Lung (tissue), 12 donors: ENCODE measurements around the gene VRK2. TPM values are rescaled to one million over a fixed set of nuclear protein-coding genes. Genes with fewer than 3 reads are reported as not detected.
"Not testable (repeated sequence)": the region's sequence is repeated elsewhere in the genome, so short reads cannot be mapped to it uniquely, and the experiment has no call there.

Experiments used
- ATAC-seq: fragments of 200-7000 bp; cut with Tn5 transposase; one replicate; pipeline ENCODE4 v1.9.1; 2020; ENCODE audit warnings: moderate number of reproducible peaks; ENCODE audit not compliant: insufficient read depth, low FRiP score
- DNase-seq, 3 donors: peaks; one replicate each; pipeline ENCODE4 v3.0.0-alpha.2; 2013 to 2017
- H3K27ac ChIP-seq, 2 donors: one replicate each; pipeline ENCODE4 v1.5.1; 2013; ENCODE audit warnings: mild to moderate bottlenecking in 2 of 2, moderate library complexity in 2 of 2, control low read depth in 1 of 2, inconsistent platforms in 1 of 2, low read depth in 1 of 2, low read length in 1 of 2
- H3K27me3 ChIP-seq, 3 donors: one replicate each; pipeline ENCODE4 v1.5.1; 2013; ENCODE audit warnings: low read length in 2 of 3; ENCODE audit not compliant: control insufficient read depth in 3 of 3, insufficient read depth in 3 of 3
- H3K36me3 ChIP-seq, 4 donors: one replicate each; pipeline ENCODE4 v1.5.1; 2013; ENCODE audit warnings: low read length in 4 of 4, mild to moderate bottlenecking in 1 of 4, moderate library complexity in 1 of 4; ENCODE audit not compliant: control insufficient read depth in 4 of 4, insufficient read depth in 4 of 4
- H3K4me1 ChIP-seq, 5 donors: one replicate each; pipeline ENCODE4 v1.5.1; 2013; ENCODE audit warnings: low read length in 5 of 5, mild to moderate bottlenecking in 2 of 5, moderate library complexity in 1 of 5; ENCODE audit not compliant: control insufficient read depth in 5 of 5, insufficient read depth in 5 of 5
- H3K4me3 ChIP-seq: one replicate; pipeline ENCODE4 v1.5.1; 2013; ENCODE audit warnings: mild to moderate bottlenecking, control low read depth, moderate library complexity
- H3K9ac ChIP-seq, 2 donors: one replicate each; pipeline ENCODE4 v1.5.1; 2013; ENCODE audit warnings: low read length in 2 of 2, control low read depth in 1 of 2; ENCODE audit not compliant: insufficient read depth in 1 of 2
- H3K9me3 ChIP-seq, 4 donors: one replicate each; pipeline ENCODE4 v1.5.1; 2013; ENCODE audit warnings: low read length in 3 of 4, mild to moderate bottlenecking in 1 of 4, moderate library complexity in 1 of 4; ENCODE audit not compliant: control insufficient read depth in 4 of 4, insufficient read depth in 3 of 4
- WGBS, 2 donors: extraction: QIAGEN DNeasy Blood & Tissue Kit; methylation state at CpG; one replicate each; pipeline ENCODE4 v1.1.7; 2013; 5-methylcytosine and 5-hydroxymethylcytosine counted together
- polyA plus RNA-seq, 2 donors: library from polyadenylated mRNA; stranded (reverse); fragments of 200-250 nt; gene quantifications; one replicate each; pipeline ENCODE4 v1.2.1, GENCODE V29; 2013
- total RNA-seq, 2 donors: library from RNA; depleted of rRNA in 1 of 2; stranded (reverse); fragments of >200 nt in 1 of 2; gene quantifications; one replicate each; pipeline ENCODE4 v1.2.1, GENCODE V29; 2014 to 2021
- TF ChIP-seq, protein P1 (sequence below): IDR thresholded peaks from 2 replicates; pipeline ENCODE4 v1.5.1; 2012; ENCODE audit warnings: mild to moderate bottlenecking; ENCODE audit errors: control extremely low read depth, extremely low read depth
- donor health status: control.
- donor health status: control.
- donor health status: Bipolar disorder and iron deficiency.
- donor health status: healthy.
- donor health status: DM: yes; HTN: yes; CAD: no.

The VRK2 gene
- total and polyA plus RNA-seq, 4 donors: 11.2 to 25.4 (median 14.7) TPM

DNA sequence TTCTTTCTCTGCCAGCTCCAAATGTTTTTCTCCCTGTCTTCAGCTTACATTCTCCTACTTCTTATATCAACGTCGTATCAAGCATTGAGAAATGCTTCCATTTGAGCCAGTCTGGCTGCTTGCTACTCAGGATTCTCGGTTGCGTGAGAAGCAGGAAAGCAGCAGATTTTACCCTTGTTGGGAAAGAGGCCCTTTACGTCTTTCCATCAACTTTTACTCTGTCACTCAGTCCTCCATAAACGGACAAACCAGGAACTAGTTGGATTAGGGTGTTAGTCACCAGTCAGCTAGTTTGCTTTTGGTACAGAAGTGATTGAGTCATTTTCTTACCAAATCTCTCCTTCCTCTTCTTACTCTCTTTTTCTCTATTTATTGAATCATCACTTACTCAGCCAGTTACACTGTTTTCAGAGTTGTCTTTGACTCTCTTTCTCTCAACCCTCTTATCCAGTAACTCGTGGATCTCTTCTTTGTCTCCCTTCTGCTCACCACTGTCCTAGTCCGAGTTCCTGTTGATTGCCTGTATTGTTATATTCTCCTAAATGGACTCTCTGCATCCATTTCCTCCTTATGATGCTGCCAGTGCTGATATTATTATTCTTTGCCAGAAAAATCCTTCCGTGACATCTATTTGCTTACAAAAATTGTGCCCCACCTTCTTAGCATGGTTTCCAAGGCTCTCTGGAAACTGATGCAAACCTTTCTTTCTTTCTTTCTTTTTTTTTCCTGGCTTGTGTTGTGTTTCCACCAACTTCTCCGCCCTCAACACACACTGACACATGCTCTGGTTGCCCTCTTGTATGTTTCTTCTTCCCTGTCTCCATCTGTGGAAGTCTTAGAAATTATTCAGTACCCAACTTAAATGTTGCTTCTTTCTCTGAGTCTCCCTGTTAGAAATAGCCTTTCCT is 61.5 kb downstream of the VRK2 start:
- Histone ChIP-seq H3K9ac (no peak overlapping the region), H3K27me3 (no peaks in the 10 kb centered on the region), H3K9me3 (peaks cover 0 to 3% (median 0%) of the 10 kb centered on the region in 4 donors), H3K4me1 (no peaks in the 10 kb centered on the region), H3K4me3 (no peak overlapping the region), H3K36me3 (peaks cover 0 to 2% (median 0%) of the 10 kb centered on the region in 4 donors), H3K27ac (no peak overlapping the region)
- TF ChIP-seq, protein P1, sequence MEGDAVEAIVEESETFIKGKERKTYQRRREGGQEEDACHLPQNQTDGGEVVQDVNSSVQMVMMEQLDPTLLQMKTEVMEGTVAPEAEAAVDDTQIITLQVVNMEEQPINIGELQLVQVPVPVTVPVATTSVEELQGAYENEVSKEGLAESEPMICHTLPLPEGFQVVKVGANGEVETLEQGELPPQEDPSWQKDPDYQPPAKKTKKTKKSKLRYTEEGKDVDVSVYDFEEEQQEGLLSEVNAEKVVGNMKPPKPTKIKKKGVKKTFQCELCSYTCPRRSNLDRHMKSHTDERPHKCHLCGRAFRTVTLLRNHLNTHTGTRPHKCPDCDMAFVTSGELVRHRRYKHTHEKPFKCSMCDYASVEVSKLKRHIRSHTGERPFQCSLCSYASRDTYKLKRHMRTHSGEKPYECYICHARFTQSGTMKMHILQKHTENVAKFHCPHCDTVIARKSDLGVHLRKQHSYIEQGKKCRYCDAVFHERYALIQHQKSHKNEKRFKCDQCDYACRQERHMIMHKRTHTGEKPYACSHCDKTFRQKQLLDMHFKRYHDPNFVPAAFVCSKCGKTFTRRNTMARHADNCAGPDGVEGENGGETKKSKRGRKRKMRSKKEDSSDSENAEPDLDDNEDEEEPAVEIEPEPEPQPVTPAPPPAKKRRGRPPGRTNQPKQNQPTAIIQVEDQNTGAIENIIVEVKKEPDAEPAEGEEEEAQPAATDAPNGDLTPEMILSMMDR: no peak
- 57 to 63% methylated on average over 10 of the region's 10 CpGs for WGBS, 2 donors
- ATAC-seq (peak; percentile 65), DNase-seq (no peak)

DNA sequence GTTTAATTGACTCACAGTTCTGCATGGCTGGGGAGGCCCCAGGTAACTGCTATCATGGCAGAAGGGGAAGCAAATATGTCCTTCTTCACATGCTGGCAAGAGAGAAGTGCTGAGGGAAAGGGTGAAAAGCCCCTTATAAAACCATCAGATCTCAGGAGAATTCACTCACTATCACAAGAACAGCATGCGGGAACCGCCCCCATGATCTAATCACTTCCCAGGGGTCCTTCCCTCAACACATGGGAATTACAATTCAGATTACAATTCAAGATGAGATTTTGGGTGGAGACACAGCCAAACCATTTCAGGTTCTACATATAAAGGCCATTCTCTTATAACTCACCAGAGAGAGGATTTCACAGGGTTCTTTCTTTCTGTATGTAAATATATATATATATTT is 62.9 kb downstream of the VRK2 start:
- peaks cover 0 to 3% (median 0%) of the 10 kb centered on the region in 4 donors for H3K9me3 ChIP-seq
- H3K9ac ChIP-seq: no peak overlapping the region
- 97 to 98% methylated on average over 2 of the region's 2 CpGs for WGBS, 2 donors
- DNase-seq: no peak
- no peak overlapping the region for H3K27ac ChIP-seq
- TF ChIP-seq, protein P1: no peak
- H3K27me3 ChIP-seq: no peaks in the 10 kb centered on the region
- H3K4me1 ChIP-seq: no peaks in the 10 kb centered on the region
- no peak for ATAC-seq
- peaks cover 0 to 2% (median 0%) of the 10 kb centered on the region in 4 donors for H3K36me3 ChIP-seq
- H3K4me3 ChIP-seq: no peak overlapping the region

DNA sequence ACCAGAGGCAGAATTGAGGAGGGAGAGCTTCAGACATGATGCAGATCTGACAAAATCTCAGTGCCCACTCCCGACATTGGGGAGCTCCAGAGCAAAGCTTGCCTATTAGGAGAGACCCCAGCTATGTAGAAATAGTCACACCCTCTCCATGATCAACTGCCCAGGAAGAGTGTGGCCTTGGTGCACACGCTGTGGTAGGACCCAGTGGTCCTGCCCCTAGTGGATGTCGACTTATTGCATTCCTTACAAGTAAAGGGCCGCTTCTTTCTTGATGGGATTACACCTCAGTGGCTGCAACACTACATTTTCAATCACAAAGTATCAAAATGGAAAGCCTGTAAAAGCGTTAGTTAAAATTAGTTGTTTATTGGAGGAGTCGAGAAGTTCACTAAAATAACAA is 64.2 kb downstream of the VRK2 start:
- peaks cover 0 to 3% (median 0%) of the 10 kb centered on the region in 4 donors for H3K9me3 ChIP-seq
- no peak overlapping the region for H3K4me3 ChIP-seq
- DNase-seq (no peak), ATAC-seq (no peak)
- no peaks in the 10 kb centered on the region for H3K27me3 ChIP-seq
- H3K4me1 ChIP-seq: no peaks in the 10 kb centered on the region
- H3K9ac ChIP-seq: no peak overlapping the region
- H3K27ac ChIP-seq: no peak overlapping the region
- TF ChIP-seq, protein P1: no peak
- 97 to 99% methylated on average over 6 of the region's 6 CpGs for WGBS, 2 donors
- peaks cover 0 to 2% (median 0%) of the 10 kb centered on the region in 4 donors for H3K36me3 ChIP-seq

DNA sequence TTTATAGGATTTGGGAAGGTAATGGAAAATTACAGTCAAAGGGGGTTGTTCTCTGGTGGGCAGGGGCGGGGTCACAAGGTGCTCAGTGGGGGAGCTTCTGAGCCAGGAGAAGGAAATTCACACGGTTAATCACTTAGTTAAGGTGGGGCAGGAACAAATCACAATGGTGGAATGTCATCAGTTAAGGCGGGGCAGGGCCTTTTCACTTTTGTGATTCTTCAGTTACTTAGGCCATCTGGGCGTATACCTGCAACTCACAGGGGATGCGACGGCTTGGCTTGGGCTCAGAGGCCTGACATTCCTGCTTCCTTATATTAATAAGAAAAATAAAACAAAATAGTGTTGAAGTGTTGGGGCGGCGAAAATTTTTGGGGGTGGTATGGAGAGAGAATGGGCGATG is 67.0 kb downstream of the VRK2 start:
- ATAC-seq, H3K4me3 ChIP-seq, H3K27ac ChIP-seq, H3K36me3 ChIP-seq, H3K4me1 ChIP-seq, DNase-seq, H3K9me3 ChIP-seq, H3K27me3 ChIP-seq, H3K9ac ChIP-seq: not testable (repeated sequence)
- WGBS, 2 donors: 89 to 96% methylated on average over 9 of the region's 9 CpGs
